ENCODE data around the gene ARHGAP28.

The ARHGAP28 gene, protein sequence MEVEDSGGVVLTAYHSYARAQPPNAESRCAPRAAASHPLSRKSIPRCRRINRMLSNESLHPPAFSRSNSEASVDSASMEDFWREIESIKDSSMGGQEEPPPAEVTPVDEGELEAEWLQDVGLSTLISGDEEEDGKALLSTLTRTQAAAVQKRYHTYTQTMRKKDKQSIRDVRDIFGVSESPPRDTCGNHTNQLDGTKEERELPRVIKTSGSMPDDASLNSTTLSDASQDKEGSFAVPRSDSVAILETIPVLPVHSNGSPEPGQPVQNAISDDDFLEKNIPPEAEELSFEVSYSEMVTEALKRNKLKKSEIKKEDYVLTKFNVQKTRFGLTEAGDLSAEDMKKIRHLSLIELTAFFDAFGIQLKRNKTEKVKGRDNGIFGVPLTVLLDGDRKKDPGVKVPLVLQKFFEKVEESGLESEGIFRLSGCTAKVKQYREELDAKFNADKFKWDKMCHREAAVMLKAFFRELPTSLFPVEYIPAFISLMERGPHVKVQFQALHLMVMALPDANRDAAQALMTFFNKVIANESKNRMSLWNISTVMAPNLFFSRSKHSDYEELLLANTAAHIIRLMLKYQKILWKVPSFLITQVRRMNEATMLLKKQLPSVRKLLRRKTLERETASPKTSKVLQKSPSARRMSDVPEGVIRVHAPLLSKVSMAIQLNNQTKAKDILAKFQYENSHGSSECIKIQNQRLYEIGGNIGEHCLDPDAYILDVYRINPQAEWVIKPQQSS

DNA sequence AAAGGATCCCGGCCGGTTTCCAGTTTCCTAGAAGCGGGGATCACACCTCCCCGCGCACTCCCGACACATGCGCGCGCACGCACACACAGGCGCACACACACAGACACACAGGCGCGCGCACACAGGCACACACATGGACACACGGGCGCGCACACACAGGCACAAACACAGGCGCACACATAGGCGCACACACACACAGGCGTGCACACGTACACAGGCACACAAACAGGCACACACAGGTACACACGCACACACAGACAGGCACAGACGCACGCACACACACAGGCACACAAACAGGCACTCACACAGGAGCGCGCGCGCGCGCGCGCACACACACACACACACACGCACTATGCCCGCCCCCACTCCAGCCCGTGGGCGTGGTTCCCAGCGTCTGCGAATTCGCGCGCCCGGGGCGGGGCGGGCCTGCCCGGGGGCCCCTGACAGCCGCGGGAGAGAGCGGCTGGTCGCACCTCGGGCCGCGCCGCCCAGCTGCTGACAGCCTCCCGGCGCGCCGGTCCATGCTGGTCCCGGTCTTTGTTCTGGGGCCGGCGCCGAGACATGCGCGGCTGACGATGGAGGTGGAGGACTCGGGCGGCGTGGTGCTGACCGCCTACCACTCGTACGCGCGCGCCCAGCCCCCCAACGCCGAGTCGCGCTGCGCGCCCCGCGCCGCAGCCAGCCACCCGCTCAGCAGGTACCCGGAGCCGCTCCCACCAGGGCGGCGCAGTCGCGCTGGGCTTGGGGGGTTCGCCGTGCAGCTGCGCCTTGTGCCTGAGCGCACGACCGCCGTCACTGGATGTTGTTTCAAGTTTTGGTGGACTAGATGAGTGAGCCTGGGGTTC is at the start of gene ARHGAP28:
Gene ARHGAP28, plus strand, starts transcription at position 470 of the 845 bp plus-strand sequence. Its CDS starts 106 bp downstream, at position 576.
- Histone ChIP-seq H3K36me3 (no peaks in the 10 kb centered on the region), H3K27me3 (peaks cover 59% of the 10 kb centered on the region), H3K9me3 (no peaks in the 10 kb centered on the region), H3K4me1 (ENCODE audit: control insufficient read depth in 1 of 2, insufficient read depth in 1 of 2, low read depth in 1 of 2, low read length in 1 of 2) (no peaks in the 10 kb centered on the region), H3K27ac (no peak within 1 kb of the TSS), H3K4me3 (ENCODE audit: low read depth in 1 of 2, low read length in 1 of 2) (no peak within 1 kb of the TSS)
- TF ChIP-seq, protein P1, sequence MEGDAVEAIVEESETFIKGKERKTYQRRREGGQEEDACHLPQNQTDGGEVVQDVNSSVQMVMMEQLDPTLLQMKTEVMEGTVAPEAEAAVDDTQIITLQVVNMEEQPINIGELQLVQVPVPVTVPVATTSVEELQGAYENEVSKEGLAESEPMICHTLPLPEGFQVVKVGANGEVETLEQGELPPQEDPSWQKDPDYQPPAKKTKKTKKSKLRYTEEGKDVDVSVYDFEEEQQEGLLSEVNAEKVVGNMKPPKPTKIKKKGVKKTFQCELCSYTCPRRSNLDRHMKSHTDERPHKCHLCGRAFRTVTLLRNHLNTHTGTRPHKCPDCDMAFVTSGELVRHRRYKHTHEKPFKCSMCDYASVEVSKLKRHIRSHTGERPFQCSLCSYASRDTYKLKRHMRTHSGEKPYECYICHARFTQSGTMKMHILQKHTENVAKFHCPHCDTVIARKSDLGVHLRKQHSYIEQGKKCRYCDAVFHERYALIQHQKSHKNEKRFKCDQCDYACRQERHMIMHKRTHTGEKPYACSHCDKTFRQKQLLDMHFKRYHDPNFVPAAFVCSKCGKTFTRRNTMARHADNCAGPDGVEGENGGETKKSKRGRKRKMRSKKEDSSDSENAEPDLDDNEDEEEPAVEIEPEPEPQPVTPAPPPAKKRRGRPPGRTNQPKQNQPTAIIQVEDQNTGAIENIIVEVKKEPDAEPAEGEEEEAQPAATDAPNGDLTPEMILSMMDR (IDR thresholded peaks at IDR 0.05) = no peak

DNA sequence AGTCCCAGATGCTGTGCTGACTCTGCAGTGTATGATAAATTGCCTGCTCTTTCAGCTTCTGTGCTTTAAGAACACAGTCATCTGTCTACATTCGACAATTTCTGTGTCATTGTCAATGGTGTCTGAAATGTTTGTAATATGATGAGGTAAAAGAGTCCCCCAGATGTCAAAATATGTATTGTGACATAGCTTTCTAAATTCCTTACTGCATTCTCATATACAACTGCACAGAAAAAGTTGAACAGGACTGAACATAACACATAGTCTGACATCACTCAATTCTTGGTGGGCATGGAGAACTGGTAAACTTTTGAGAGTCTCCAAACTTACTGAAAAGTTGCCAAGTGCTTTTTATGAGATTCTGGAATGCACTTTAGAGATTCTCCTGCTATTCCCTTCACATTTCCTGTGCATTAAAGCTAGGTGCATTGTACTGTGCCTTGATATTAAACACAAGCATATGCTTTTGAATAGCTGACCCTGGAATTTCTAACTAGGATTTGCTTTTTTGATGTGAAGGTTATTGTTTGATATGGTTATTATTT is 48.1 kb upstream of the ARHGAP28 start:
- no peaks in the 10 kb centered on the region for H3K9me3 ChIP-seq
- no peaks in the 10 kb centered on the region for H3K27me3 ChIP-seq
- H3K4me3 ChIP-seq (ENCODE audit: low read depth in 1 of 2, low read length in 1 of 2) = no peak overlapping the region
- H3K4me1 ChIP-seq (ENCODE audit: control insufficient read depth in 1 of 2, insufficient read depth in 1 of 2, low read depth in 1 of 2, low read length in 1 of 2) = no peaks in the 10 kb centered on the region
- TF ChIP-seq, protein P1 (IDR thresholded peaks at IDR 0.05) = no peak
- H3K27ac ChIP-seq = no peak overlapping the region
- no peaks in the 10 kb centered on the region for H3K36me3 ChIP-seq

DNA sequence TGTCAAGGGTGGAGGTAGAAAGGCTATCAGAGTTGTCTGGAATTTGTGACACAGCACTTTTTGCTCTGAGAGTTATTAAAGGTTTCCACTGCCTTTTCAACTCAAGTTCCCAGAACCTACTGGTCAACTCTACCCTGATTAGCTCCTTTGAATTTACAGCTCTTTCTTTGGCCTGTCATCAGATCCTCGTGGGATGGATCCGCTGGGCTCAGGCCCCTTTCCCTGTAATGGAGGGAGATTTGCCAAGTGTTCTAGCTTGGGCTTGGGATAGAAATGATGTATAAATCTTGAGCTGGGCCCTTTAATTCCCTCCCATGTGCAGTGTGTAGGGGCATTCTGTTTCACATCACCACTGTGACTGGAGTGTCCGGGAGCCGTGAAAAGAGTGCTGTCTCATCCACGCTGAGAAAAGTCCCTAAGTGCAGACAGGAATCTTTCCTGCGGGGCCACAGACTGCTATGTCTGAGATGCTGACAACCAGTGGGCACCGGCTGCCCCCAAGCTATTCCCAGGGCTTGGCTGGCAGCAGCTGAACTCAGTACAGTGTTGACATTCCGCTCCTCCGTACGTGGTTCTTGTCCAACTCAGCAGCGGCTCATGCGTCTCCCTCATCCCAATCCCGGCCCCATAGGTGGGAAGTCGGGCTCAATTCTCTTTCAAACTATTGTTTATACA is 46.9 kb upstream of the ARHGAP28 start:
- no peaks in the 10 kb centered on the region for H3K9me3 ChIP-seq
- H3K36me3 ChIP-seq = no peaks in the 10 kb centered on the region
- H3K27me3 ChIP-seq = no peaks in the 10 kb centered on the region
- H3K4me3 ChIP-seq (ENCODE audit: low read depth in 1 of 2, low read length in 1 of 2) = no peak overlapping the region
- TF ChIP-seq, protein P1 (IDR thresholded peaks at IDR 0.05) = no peak
- H3K4me1 ChIP-seq (ENCODE audit: control insufficient read depth in 1 of 2, insufficient read depth in 1 of 2, low read depth in 1 of 2, low read length in 1 of 2) = no peaks in the 10 kb centered on the region
- H3K27ac ChIP-seq = no peak overlapping the region

DNA sequence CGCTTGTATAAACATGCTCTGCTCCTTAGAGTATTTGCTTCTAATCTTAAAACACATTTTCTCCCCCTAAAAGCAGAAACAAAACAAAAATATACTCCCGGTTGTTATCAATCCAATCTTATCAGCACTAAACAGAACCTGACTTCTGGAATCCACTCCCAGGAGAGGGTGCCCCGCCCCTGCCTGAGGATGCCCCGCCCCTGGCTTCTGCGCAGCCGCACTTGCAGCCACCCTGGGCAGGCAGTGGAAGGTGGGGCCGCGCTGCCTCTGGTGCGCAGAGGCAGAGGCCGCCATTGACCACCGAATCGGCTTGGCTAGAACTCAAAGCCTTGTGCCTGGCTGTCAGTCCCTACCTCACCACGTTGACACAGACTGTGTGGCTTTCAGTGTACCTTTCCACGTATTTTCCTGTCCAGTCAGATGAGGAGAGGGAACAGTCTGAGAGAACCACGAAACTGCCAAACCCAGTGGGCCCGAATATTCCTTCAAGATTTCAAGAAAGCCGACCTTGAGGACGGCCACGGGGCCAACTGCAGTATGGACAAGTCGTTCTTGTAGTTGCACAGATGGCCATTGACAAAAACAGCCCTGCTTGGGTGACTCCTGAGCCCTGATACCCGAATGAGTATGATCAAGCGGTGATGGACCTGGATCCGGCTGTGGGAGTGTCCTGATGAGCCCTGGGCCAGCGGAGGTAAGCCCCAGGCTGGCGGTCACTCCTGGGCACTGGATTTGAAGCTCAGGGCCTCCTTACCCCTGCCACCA is 46.2 kb upstream of the ARHGAP28 start:
- no peaks in the 10 kb centered on the region for H3K9me3 ChIP-seq
- TF ChIP-seq, protein P1 (IDR thresholded peaks at IDR 0.05) = no peak
- no peaks in the 10 kb centered on the region for H3K4me1 ChIP-seq (ENCODE audit: control insufficient read depth in 1 of 2, insufficient read depth in 1 of 2, low read depth in 1 of 2, low read length in 1 of 2)
- no peaks in the 10 kb centered on the region for H3K36me3 ChIP-seq
- H3K27me3 ChIP-seq = no peaks in the 10 kb centered on the region
- no peak overlapping the region for H3K27ac ChIP-seq
- no peak overlapping the region for H3K4me3 ChIP-seq (ENCODE audit: low read depth in 1 of 2, low read length in 1 of 2)
